Kasumi-1 (cell line): ENCODE results near the gene GNPDA1.

ENCODE experiments used
- DNase-seq, 2 experiments: peaks; one replicate each; lab custom pipeline; 2025; lab: John Stamatoyannopoulos, UW

The GNPDA1 gene

DNA sequence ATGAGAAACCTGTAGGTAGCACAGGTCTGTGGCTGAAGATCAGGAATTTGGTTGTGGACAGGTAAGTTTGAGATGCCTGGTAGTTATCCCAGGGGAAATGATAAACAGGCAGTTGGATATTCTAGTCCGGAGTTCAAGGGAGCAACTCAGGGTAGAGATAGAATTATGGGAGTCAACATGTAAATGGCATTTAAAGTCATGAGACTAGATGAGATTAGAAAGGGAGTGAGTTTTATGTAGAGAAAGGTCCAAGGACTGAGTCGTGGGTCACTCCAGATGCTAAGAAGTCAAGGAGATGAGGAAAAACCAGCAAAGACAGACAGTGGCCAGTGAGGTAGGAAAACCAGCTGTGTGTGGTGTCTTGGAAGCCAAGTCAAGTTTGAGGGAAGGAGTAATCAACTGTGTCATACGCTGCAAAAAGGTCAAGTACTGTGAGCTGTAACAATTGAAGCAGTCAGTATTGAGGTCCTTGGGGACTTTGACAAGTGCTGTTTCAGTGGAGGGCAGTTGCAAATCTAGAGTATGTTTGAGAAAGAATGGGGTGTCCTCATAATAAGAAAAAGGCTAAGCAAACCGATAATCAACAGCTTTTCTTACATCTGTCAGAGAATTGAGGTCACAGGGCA is 18.2 kb downstream of the GNPDA1 start:
- no peak for DNase-seq

GRCh38 chr5:141992349-141992963 is 20.4 kb downstream of the GNPDA1 start:
- DNase-seq = peak; percentile 61 to 74

DNA sequence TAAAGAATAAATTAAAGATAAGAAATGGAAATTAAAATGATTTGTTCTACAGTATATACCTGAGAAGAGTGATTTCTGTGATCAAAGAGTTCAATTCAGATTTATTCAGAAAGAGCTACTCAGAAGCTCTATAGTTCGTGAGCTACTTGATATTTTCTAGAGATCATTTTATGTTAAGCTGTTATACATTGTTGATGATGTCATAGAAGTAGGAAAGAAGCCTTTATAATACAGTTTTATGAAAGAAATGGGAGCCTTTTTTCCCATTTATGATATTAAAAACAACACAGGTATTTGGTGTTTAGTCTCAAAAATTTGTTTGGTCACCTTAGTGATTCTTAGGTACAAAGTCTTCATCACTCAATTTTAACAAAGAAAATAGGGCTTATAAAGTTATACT is 23.1 kb downstream of the GNPDA1 start:
- no peak for DNase-seq

DNA sequence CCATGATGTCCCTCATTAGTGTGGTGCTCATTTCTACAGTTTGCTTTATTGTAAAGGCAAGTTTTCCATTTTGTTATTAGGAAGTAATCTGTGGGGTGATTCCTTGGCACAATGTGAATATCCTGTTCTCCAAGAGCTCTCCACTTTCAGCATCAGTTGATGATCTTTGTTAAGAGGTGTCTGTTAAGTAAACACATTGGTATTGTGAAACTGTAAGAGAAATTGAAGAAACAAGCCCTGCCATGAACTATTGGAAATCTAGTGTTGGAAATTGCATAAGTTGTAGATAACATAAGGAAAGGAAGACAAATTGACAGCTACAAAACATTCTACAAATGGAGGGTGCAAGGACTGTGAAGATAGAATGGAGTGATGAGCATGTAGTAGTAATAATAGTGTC is 26.8 kb downstream of the GNPDA1 start:
- no peak for DNase-seq

GRCh38 chr5:141982626-141983025 is 30.2 kb downstream of the GNPDA1 start:
- DNase-seq = no peak

- DNase-seq = no peak
Observed at GRCh38 chr5:141978389-141978788, 34.4 kb downstream of the GNPDA1 start.

- DNase-seq = no peak
Observed at GRCh38 chr5:141976176-141976575, 36.7 kb downstream of the GNPDA1 start.

- no peak for DNase-seq
Observed at GRCh38 chr5:141973871-141974595, 38.8 kb downstream of the GNPDA1 start.

DNA sequence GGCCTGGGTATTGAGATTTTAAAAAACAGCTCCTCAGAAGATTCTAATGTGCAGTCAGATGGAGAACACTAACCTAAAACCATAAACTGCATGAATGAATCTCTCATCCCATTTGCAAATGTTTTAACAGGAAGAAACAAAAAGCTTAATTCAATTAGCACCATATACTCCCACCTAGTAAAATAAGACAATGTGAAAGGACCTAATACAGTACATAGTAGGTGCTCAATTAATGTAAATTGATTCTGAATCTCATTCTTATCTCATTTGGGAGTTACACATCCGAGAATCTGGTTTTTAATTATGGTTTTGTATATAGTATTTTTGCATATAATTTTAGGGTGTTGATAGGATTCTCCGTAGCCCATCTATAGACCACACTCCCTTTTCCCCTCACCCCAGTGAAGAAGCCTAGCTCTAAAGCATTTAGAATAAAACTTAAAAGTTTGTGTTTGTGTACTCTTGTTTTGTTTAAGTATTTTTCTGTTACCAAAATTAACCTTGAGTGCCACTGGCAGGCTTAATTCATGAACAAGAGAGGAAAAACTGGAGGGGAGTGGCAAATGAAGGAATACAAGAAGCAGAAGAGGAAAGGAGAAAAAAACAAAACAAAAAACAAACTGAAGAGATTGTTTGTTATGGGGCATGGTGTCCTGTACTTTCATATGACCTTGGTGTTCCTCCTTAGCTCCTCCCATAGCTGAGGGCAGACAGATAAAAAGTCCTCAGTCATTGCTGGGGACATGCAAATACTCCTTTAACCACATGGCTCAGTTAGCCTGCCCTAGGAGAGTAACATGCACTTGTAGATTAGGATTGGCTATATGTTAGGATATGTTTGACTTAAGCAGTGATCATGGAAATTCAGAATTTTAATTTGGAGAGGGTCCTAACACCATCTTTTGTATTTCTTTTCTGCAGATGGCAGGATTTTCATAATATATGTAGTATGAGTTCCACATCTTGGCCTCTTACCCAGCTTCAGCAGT is 42.8 kb downstream of the GNPDA1 start:
- peak; percentile 57 to 61 for DNase-seq

GRCh38 chr5:141968914-141969608 is 43.8 kb downstream of the GNPDA1 start, which contains the start of gene RNF14:
Gene RNF14, plus strand, starts transcription at chr5:141969105. Its CDS starts 4,484 bp downstream, at chr5:141973589.
- DNase-seq = peak; percentile 95 to 97

DNA sequence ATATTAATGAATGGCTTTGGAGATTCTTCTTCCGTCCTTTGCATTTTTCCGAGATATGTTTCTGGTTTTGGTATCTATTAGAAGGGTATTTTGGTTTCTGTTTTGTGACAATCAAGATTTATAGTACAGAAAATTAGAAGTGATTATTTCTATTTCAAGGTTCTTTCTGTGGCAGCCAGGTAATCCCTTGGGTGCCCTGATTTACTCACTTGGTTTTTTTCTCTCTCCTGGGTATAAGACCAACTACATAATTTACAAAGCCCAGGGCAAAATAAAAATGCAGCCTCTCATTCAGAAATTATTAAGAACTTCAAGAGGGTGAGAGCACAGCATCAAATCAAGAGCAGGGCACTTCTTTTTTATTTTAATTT is 45.9 kb downstream of the GNPDA1 start:
- no peak for DNase-seq

GRCh38 chr5:141966275-141966962 is 46.4 kb downstream of the GNPDA1 start:
- DNase-seq = no peak

- no peak for DNase-seq
Observed at GRCh38 chr5:141965071-141965470, 47.8 kb downstream of the GNPDA1 start.

- DNase-seq = no peak
Observed at GRCh38 chr5:141963701-141964100, 49.1 kb downstream of the GNPDA1 start.

- DNase-seq = no peak
Observed at GRCh38 chr5:141961466-141961865, 51.4 kb downstream of the GNPDA1 start.

GRCh38 chr5:141960449-141961323 is 52.1 kb downstream of the GNPDA1 start:
- DNase-seq = peak; percentile 95 to 96

GRCh38 chr5:141960018-141960417 is 52.8 kb downstream of the GNPDA1 start:
- peak; percentile 16 to 28 for DNase-seq

DNA sequence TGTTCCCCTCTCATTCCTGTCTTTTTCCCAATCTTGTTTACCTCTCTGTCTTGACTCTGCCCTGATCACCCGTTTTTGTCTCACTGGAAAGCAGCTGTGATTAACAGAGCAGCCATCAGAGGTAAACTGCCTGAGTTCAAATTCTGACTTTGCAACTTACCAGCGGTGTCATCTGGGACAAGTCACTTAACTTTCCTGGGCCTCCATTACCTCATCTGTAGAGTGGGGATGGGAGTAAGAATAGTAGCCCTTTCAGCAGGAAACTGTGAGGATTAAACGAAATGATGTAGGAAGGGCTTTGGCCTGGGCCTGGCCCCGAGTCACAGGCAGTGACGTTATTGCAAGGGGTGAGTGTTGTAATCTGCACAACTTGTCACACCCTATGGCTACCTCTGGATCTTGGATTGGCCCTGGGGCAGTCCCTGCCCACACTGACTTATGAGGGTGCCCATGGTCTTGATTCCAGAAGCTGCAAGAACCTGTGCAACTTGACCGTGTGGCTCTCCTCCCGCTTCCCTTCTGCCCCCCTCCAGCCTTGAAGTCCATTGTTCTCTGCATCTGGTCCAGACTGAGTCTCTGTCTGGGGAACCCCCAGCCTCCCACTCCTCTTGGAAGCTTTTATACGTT is 54.2 kb downstream of the GNPDA1 start:
- DNase-seq = no peak

- DNase-seq = peak; percentile 44 to 74
Observed at GRCh38 chr5:141958113-141958512, 54.7 kb downstream of the GNPDA1 start, which contains the start of gene PCDH12. Gene PCDH12, minus strand, starts transcription at chr5:141958202. Its CDS starts 351 bp downstream, at chr5:141957851.
